ENCODE data around the gene GALNTL6. TPM values are rescaled to one million over a fixed set of nuclear protein-coding genes. Genes with fewer than 3 reads are reported as not detected.

The GALNTL6 gene
- total RNA-seq, 1 experiment from 2014 or later: not detected

- H3K4me2 ChIP-seq (ENCODE audit: low read length): no peak overlapping the region
- H3K27me3 ChIP-seq (ENCODE audit: insufficient read depth, low read length): no peaks in the 10 kb centered on the region
- no TSS peak for BruUV-seq (replicated peaks)
- DNase-seq (ENCODE audit: low read depth, low spot score) (no peak), ATAC-seq (no peak)
- no peak for TF ChIP-seq YY1 (IDR thresholded peaks at IDR 0.05; ENCODE audit: extremely low read depth, insufficient replicate concordance, low read depth, low read length)
- no peak for TF ChIP-seq EZH2phosphoT487 (IDR thresholded peaks at IDR 0.05; ENCODE audit: borderline replicate concordance)
- no peak for TF ChIP-seq MAX (IDR thresholded peaks at IDR 0.05)
- no peak for TF ChIP-seq FOSL1 (IDR thresholded peaks at IDR 0.05; ENCODE audit: low read depth)
- TF ChIP-seq ZNF274 (IDR thresholded peaks at IDR 0.05; ENCODE audit: low read depth, low read length): no peak
- TF ChIP-seq EGR1 (IDR thresholded peaks at IDR 0.05; ENCODE audit: low read depth): no peak
- no peak for TF ChIP-seq REST (IDR thresholded peaks at IDR 0.05; ENCODE audit: low read depth)
- TF ChIP-seq POLR2A (IDR thresholded peaks at IDR 0.05; ENCODE audit: borderline replicate concordance, extremely low read depth, insufficient read depth, insufficient read length): no peak
- no peak for TF ChIP-seq RAD21 (IDR thresholded peaks at IDR 0.05; ENCODE audit: low read depth)
- TF ChIP-seq ATF3 (IDR thresholded peaks at IDR 0.05): no peak
- TF ChIP-seq SIN3A (IDR thresholded peaks at IDR 0.05; ENCODE audit: low read depth): no peak
- TF ChIP-seq EZH2 (IDR thresholded peaks at IDR 0.05): no peak
- TF ChIP-seq JUND (IDR thresholded peaks at IDR 0.05): no peak
- no peak for TF ChIP-seq CBX3 (IDR thresholded peaks at IDR 0.05; ENCODE audit: low read depth)
- no peak for TF ChIP-seq TCF7L2 (IDR thresholded peaks at IDR 0.05; ENCODE audit: borderline replicate concordance, extremely low read depth, insufficient read depth, insufficient read length)
- no peak for TF ChIP-seq SRF (IDR thresholded peaks at IDR 0.05; ENCODE audit: low read depth)
- TF ChIP-seq ZBTB33 (IDR thresholded peaks at IDR 0.05; ENCODE audit: extremely low read depth, insufficient replicate concordance, low read length): no peak
- no peak for TF ChIP-seq CTCF (IDR thresholded peaks at IDR 0.05 in 2 of 3, conservative IDR thresholded peaks at IDR 0.05 in 1 of 3; ENCODE audit: borderline replicate concordance in 1 of 3, insufficient read depth in 1 of 3, low read depth in 2 of 3, low read length in 2 of 3)
- no peak for TF ChIP-seq POLR2AphosphoS5 (IDR thresholded peaks at IDR 0.05; ENCODE audit: low read depth, low read length)
- TF ChIP-seq ELF1 (IDR thresholded peaks at IDR 0.05; ENCODE audit: borderline replicate concordance, low read depth): no peak
- H3K9ac ChIP-seq (ENCODE audit: low read length): no peak overlapping the region
- H3K9me2 ChIP-seq (ENCODE audit: insufficient read depth): no peaks in the 10 kb centered on the region
- ChIA-PET RAD21 (ENCODE audit: low non-redundant PET in 1 of 2, low total read pairs in 2 of 2, uncharacterized antibody in 2 of 2, unreplicated experiment in 2 of 2) (no interaction called here), POLR2A (no interaction called here), CTCF (no interaction called here)
- no peaks in the 10 kb centered on the region for H4K20me1 ChIP-seq (ENCODE audit: insufficient read depth)
- intact Hi-C loops (cut with micrococcal nuclease): no loop called here
- no peaks in the 10 kb centered on the region for H3K36me3 ChIP-seq (ENCODE audit: control insufficient read depth in 1 of 2, insufficient read depth in 2 of 2, low read length in 2 of 2)
- H2AFZ ChIP-seq (ENCODE audit: low read depth, low read length, poor library complexity, severe bottlenecking): no peak overlapping the region
- H3K27ac ChIP-seq (ENCODE audit: low read depth, low read length): no peak overlapping the region
- H3K4me3 ChIP-seq (replicated peaks in 1 of 2; ENCODE audit: low read depth in 1 of 2, low read length in 2 of 2): no peak overlapping the region
- H3K4me1 ChIP-seq (ENCODE audit: control insufficient read depth in 1 of 2, insufficient read depth in 2 of 2, low read length in 2 of 2): no peaks in the 10 kb centered on the region
- no peaks in the 10 kb centered on the region for H3K9me3 ChIP-seq (ENCODE audit: control insufficient read depth in 1 of 2, insufficient read depth in 1 of 2, low read depth in 1 of 2, low read length in 2 of 2)
- H3K79me2 ChIP-seq (ENCODE audit: insufficient read depth, low read length): no peaks in the 10 kb centered on the region
These were observed 275.4 kb downstream of the GALNTL6 start for GRCh38 chr4:172088556-172088955.
